Endothelial cell of umbilical vein (primary cell): ENCODE measurements around the gene SRGAP3. TPM values are rescaled to one million over a fixed set of nuclear protein-coding genes. Genes with fewer than 3 reads are reported as not detected.

ENCODE experiments used
- BruUV-seq: library from RNA; stranded (reverse); fragments of 400-500 nt; replicated peaks from 2 replicates; lab custom pipeline; 2021; lab: Mats Ljungman, UMichigan
- CTCF ChIA-PET: fragments of 300-600, 350-600 bp; sonication (Branson Sonifier 250); formaldehyde crosslinking; loops from one replicate; lab custom pipeline; 2021; ENCODE audit warnings: antibody characterized with exemption, inconsistent platforms; lab: Charles Lee
- POLR2A ChIA-PET: fragments of 300-600, 350-600 bp; sonication (Branson Sonifier 250); formaldehyde crosslinking; loops from one replicate; lab custom pipeline; 2021; ENCODE audit warnings: antibody characterized with exemption, inconsistent platforms; lab: Charles Lee
- DNase-seq: peaks from one replicate; pipeline ENCODE4 v3.0.0-alpha.2; 2011; ENCODE audit warnings: low read depth, low spot score
- FAIRE-seq: peaks from 2 replicates; lab custom pipeline; 2011; peaks lifted over from hg19 to GRCh38; lab: Jason Lieb, UNC
- H2AFZ ChIP-seq: 2 replicates; pipeline ENCODE4 v1.6.0; 2012; ENCODE audit warnings: low read depth, low read length, control low read depth, inconsistent platforms
- H3K27ac ChIP-seq: 2 replicates; pipeline ENCODE4 v1.5.1; 2011; ENCODE audit warnings: low read depth, mild to moderate bottlenecking, control low read depth, low read length, moderate library complexity; ENCODE audit not compliant: insufficient read depth
- H3K27me3 ChIP-seq, 2 experiments: 2 replicates each; pipeline versions ENCODE4 v1.6.0 to v1.6.1; 2011; ENCODE audit warnings: low read length in 2 of 2, mixed read lengths in 1 of 2; ENCODE audit not compliant: control insufficient read depth in 2 of 2, insufficient read depth in 2 of 2
- H3K36me3 ChIP-seq, 2 experiments: 2 replicates in 1 of 2; 3 replicates in 1 of 2; pipeline ENCODE4 v1.5.1; 2011; ENCODE audit warnings: low read length in 2 of 2, mild to moderate bottlenecking in 1 of 2, moderate library complexity in 1 of 2; ENCODE audit not compliant: control insufficient read depth in 2 of 2, insufficient read depth in 2 of 2; ENCODE audit errors: extremely low read depth in 1 of 2
- H3K4me1 ChIP-seq: 3 replicates; pipeline ENCODE4 v1.5.1; 2011; ENCODE audit warnings: mild to moderate bottlenecking, low read length; ENCODE audit not compliant: control insufficient read depth, insufficient read depth; ENCODE audit errors: extremely low read depth
- H3K4me2 ChIP-seq: 2 replicates; pipeline ENCODE4 v1.6.1; 2011; ENCODE audit warnings: low read length, control low read depth, mixed read lengths; ENCODE audit not compliant: insufficient read depth
- H3K4me3 ChIP-seq, 3 experiments: fragments of 200-600 bp in 1 of 3; sonication (generic), shearing (Covaris generic) in 1 of 3; replicated peaks in 1 of 3; 2 replicates each; pipeline ENCODE4 v1.5.1; 2011 to 2016; ENCODE audit warnings: control low read depth in 3 of 3, low read length in 3 of 3, mild to moderate bottlenecking in 2 of 3, inconsistent platforms in 1 of 3, low read depth in 1 of 3, moderate library complexity in 1 of 3; ENCODE audit not compliant: insufficient read depth in 1 of 3
- H3K79me2 ChIP-seq: 2 replicates; pipeline ENCODE4 v1.6.0; 2012; ENCODE audit warnings: low read length, inconsistent platforms; ENCODE audit not compliant: control insufficient read depth, insufficient read depth
- H3K9ac ChIP-seq: replicated peaks from 2 replicates; pipeline ENCODE3; 2011; ENCODE audit warnings: low read length, control low read depth; ENCODE audit not compliant: insufficient read depth; ENCODE audit errors: extremely low read depth
- H3K9me1 ChIP-seq: replicated peaks from 3 replicates; pipeline ENCODE4 v1.6.0; 2011; ENCODE audit warnings: mild to moderate bottlenecking, low read length; ENCODE audit not compliant: control insufficient read depth, insufficient read depth; ENCODE audit errors: extremely low read depth
- H3K9me3 ChIP-seq: replicated peaks from 2 replicates; pipeline ENCODE4 v1.5.1; 2012; ENCODE audit warnings: low read length, inconsistent platforms; ENCODE audit not compliant: control insufficient read depth, insufficient read depth
- H4K20me1 ChIP-seq: replicated peaks from 2 replicates; pipeline ENCODE3; 2011; ENCODE audit warnings: mild to moderate bottlenecking, low read length; ENCODE audit not compliant: control insufficient read depth, insufficient read depth; ENCODE audit errors: extremely low read depth
- FOS ChIP-seq: IDR thresholded peaks from 2 replicates; pipeline ENCODE4 v1.6.1; 2011; ENCODE audit warnings: mild to moderate bottlenecking, low read length, moderate library complexity, borderline replicate concordance; ENCODE audit not compliant: insufficient read depth
- GATA2 ChIP-seq: IDR thresholded peaks from 2 replicates; pipeline ENCODE4 v1.7.0; 2011; ENCODE audit warnings: low read depth, mild to moderate bottlenecking, moderate library complexity, mixed read lengths, low read length; ENCODE audit not compliant: insufficient read length, insufficient read depth
- JUN ChIP-seq: IDR thresholded peaks from 2 replicates; pipeline ENCODE4 v1.6.1; 2011; ENCODE audit warnings: borderline replicate concordance, low read depth; ENCODE audit not compliant: insufficient read length, insufficient read depth
- MYC ChIP-seq: IDR thresholded peaks from one replicate; pipeline ENCODE4 v1.6.1; 2011; ENCODE audit warnings: mild to moderate bottlenecking, low read depth, low read length
- POLR2AphosphoS5 ChIP-seq: IDR thresholded peaks from 2 replicates; pipeline ENCODE4 v1.6.1; 2012; ENCODE audit warnings: low read depth, mild to moderate bottlenecking, control low read depth, low read length, moderate library complexity; ENCODE audit not compliant: insufficient read depth
- dilution Hi-C: fragments of 300-500 bp; cut with MboI; formaldehyde crosslinking; loops from one replicate; pipeline ENCODE4 v1.15.0; 2019; ENCODE audit warnings: low sequenced_read_pairs; ENCODE audit not compliant: extremely low pct_ligation_motif_present
- intact Hi-C: fragments of 100-400 bp; cut with micrococcal nuclease; formaldehyde crosslinking; loops from one replicate; pipeline ENCODE4 v1.10.0; 2022
- polyA plus RNA-seq, 4 experiments: library from polyadenylated mRNA; depleted of rRNA in 3 of 4; stranded (reverse) in 3 of 4; unstranded in 1 of 4; fragments of >200 nt; gene quantifications; 2 replicates each; pipeline versions ENCODE4 v1.2.1 to v1.2.3, GENCODE V29; 2011 to 2012; ENCODE audit warnings: missing spikeins in 1 of 4
- total RNA-seq: library from RNA; stranded (reverse); gene quantifications from 2 replicates; pipeline ENCODE4 v1.2.3, GENCODE V29; 2021
- TF ChIP-seq, protein P1 (sequence below), 2 donors: IDR thresholded peaks; 1 replicate in 1 of 2; 2 replicates in 1 of 2; pipeline ENCODE4 v1.5.1; 2011; ENCODE audit warnings: low read length in 2 of 2, mild to moderate bottlenecking in 2 of 2, moderate library complexity in 2 of 2, control low read depth in 1 of 2, inconsistent platforms in 1 of 2, low read depth in 1 of 2; ENCODE audit not compliant: insufficient read depth in 1 of 2; ENCODE audit errors: extremely low read depth in 1 of 2
- TF ChIP-seq, protein P2 (sequence below): IDR thresholded peaks from 2 replicates; pipeline ENCODE4 v1.6.1; 2011; ENCODE audit not compliant: insufficient read depth, insufficient read length

The SRGAP3 gene
- total and polyA plus RNA-seq, 2 donors (not counting 3 experiments of a cell fraction or from before 2014, with no cell fraction given), result 0.06 TPM; not detected in 1

DNA sequence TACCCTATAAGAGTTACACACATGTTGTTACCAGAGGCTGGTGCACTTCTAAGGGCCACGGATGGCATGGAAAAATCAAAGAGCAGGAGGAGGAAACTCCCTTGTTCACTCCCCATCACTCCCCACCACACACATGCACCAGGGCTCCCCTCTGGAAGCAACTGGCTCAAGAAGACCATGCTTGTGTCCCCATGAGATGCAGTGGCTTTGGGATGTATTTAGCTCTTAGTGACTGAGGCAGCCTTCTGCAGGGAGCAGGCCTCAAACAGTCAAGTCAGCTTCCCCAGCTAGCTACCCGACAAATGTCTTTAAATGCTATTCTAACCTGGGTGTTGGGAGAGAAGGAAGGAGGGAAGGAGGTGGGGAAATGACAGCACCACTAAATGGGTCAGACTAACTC lies 253.2 kb downstream of the SRGAP3 start:
- ChIA-PET CTCF (interaction anchor here (1.0 to 4.0 kb wide), 3 partner anchors 9 to 306 kb away, joined by 3 to 28 read pairs (median 5); no protein-coding TSS in a partner anchor), POLR2A (no interaction called here)
- BruUV-seq, result no TSS peak
- Histone ChIP-seq H3K4me1 (no peaks in the 10 kb centered on the region), H3K36me3 (no peaks in the 10 kb centered on the region), H3K4me3 (no peak overlapping the region), H4K20me1 (no peaks in the 10 kb centered on the region), H3K79me2 (no peaks in the 10 kb centered on the region), H2AFZ (no peak overlapping the region), H3K4me2 (no peak overlapping the region), H3K9me3 (no peaks in the 10 kb centered on the region), H3K27ac (no peak overlapping the region), H3K9me1 (no peaks in the 10 kb centered on the region), H3K27me3 (peaks cover 0 to 2% of the 10 kb centered on the region in 2 experiments), H3K9ac (no peak overlapping the region)
- dilution Hi-C loops, result no loop called here
- DNase-seq, result no peak
- TF ChIP-seq, protein P1, sequence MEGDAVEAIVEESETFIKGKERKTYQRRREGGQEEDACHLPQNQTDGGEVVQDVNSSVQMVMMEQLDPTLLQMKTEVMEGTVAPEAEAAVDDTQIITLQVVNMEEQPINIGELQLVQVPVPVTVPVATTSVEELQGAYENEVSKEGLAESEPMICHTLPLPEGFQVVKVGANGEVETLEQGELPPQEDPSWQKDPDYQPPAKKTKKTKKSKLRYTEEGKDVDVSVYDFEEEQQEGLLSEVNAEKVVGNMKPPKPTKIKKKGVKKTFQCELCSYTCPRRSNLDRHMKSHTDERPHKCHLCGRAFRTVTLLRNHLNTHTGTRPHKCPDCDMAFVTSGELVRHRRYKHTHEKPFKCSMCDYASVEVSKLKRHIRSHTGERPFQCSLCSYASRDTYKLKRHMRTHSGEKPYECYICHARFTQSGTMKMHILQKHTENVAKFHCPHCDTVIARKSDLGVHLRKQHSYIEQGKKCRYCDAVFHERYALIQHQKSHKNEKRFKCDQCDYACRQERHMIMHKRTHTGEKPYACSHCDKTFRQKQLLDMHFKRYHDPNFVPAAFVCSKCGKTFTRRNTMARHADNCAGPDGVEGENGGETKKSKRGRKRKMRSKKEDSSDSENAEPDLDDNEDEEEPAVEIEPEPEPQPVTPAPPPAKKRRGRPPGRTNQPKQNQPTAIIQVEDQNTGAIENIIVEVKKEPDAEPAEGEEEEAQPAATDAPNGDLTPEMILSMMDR (IDR thresholded peaks at IDR 0.05; ENCODE audit: extremely low read depth in 1 of 2, insufficient read depth in 1 of 2, low read depth in 1 of 2, low read length in 2 of 2), result no peak
- TF ChIP-seq GATA2 (no peak), JUN (no peak), FOS (no peak), POLR2AphosphoS5 (no peak), MYC (no peak)
- TF ChIP-seq, protein P2, sequence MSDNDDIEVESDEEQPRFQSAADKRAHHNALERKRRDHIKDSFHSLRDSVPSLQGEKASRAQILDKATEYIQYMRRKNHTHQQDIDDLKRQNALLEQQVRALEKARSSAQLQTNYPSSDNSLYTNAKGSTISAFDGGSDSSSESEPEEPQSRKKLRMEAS, result no peak
- FAIRE-seq, result no peak
- intact Hi-C loops, result no loop called here
